Liver (tissue), 9 donors: Measurements from ENCODE around the gene CHKB. TPM values are rescaled to one million over a fixed set of nuclear protein-coding genes. Genes with fewer than 3 reads are reported as not detected.

Source experiments
- DNase-seq: peaks from one replicate; pipeline ENCODE4 v3.0.0-alpha.2; 2017; ENCODE audit warnings: low spot score
- H3K27ac ChIP-seq, 2 donors: one replicate each; pipeline ENCODE4 v1.7.0; 2013; ENCODE audit warnings: inconsistent platforms in 2 of 2, low read length in 2 of 2, control low read depth in 1 of 2, low read depth in 1 of 2, mild to moderate bottlenecking in 1 of 2
- H3K27me3 ChIP-seq, 4 donors: one replicate each; pipeline versions ENCODE4 v1.6.1 to v1.7.0; 2013; ENCODE audit warnings: low read length in 3 of 4, inconsistent platforms in 1 of 4, mild to moderate bottlenecking in 1 of 4, moderate library complexity in 1 of 4; ENCODE audit not compliant: control insufficient read depth in 4 of 4, insufficient read depth in 4 of 4
- H3K36me3 ChIP-seq, 4 donors: one replicate each; pipeline versions ENCODE4 v1.6.1 to v1.7.0; 2013; ENCODE audit warnings: low read length in 3 of 4, mild to moderate bottlenecking in 3 of 4, low read depth in 1 of 4, moderate library complexity in 1 of 4; ENCODE audit not compliant: control insufficient read depth in 4 of 4, insufficient read depth in 3 of 4
- H3K4me1 ChIP-seq, 4 donors: one replicate each; pipeline versions ENCODE4 v1.6.1 to v1.7.0; 2013; ENCODE audit warnings: low read length in 3 of 4, mild to moderate bottlenecking in 3 of 4, moderate library complexity in 1 of 4; ENCODE audit not compliant: control insufficient read depth in 4 of 4, insufficient read depth in 4 of 4
- H3K4me3 ChIP-seq, 3 donors: one replicate each; pipeline versions ENCODE4 v1.6.1 to v1.7.0; 2013; ENCODE audit warnings: low read length in 3 of 3, control low read depth in 1 of 3, low read depth in 1 of 3, mild to moderate bottlenecking in 1 of 3
- H3K9ac ChIP-seq, 2 donors: one replicate each; pipeline ENCODE4 v1.7.0; 2013; ENCODE audit warnings: low read length in 2 of 2, mild to moderate bottlenecking in 2 of 2, moderate library complexity in 2 of 2, control low read depth in 1 of 2, low read depth in 1 of 2
- H3K9me3 ChIP-seq, 4 donors: one replicate each; pipeline versions ENCODE4 v1.6.1 to v1.7.0; 2013; ENCODE audit warnings: low read length in 3 of 4; ENCODE audit not compliant: control insufficient read depth in 4 of 4
- ATF3 ChIP-seq: IDR thresholded peaks from 2 replicates; pipeline ENCODE4 v1.6.1; 2016; ENCODE audit warnings: antibody characterized with exemption
- CTCF ChIP-seq: fragments of 150-350 bp; IDR thresholded peaks from 2 replicates; pipeline ENCODE4 v1.5.1; 2017; ENCODE audit warnings: improper control_type of control experiment, low read depth, low read length; ENCODE audit not compliant: missing input control
- EGR1 ChIP-seq, 2 donors: IDR thresholded peaks; 2 replicates each; pipeline ENCODE4 v1.6.1; 2016 to 2018; ENCODE audit warnings: antibody characterized with exemption in 2 of 2, low read depth in 2 of 2
- FOXA2 ChIP-seq: IDR thresholded peaks from 2 replicates; pipeline ENCODE4 v1.6.1; 2016; ENCODE audit warnings: antibody characterized with exemption
- GABPA ChIP-seq, 2 donors: IDR thresholded peaks in 1 of 2; conservative IDR thresholded peaks in 1 of 2; 2 replicates each; pipeline ENCODE4 v1.6.1; 2016; ENCODE audit warnings: antibody characterized with exemption in 2 of 2, mild to moderate bottlenecking in 1 of 2, moderate library complexity in 1 of 2
- HNF4A ChIP-seq, 2 donors: conservative IDR thresholded peaks; 2 replicates each; pipeline ENCODE4 v1.6.1; 2016; ENCODE audit warnings: antibody characterized with exemption in 2 of 2, mild to moderate bottlenecking in 2 of 2
- HNF4G ChIP-seq: IDR thresholded peaks from 2 replicates; pipeline ENCODE4 v1.6.1; 2016; ENCODE audit warnings: antibody characterized with exemption
- JUND ChIP-seq, 2 donors: IDR thresholded peaks; 2 replicates each; pipeline ENCODE4 v1.6.1; 2016; ENCODE audit warnings: antibody characterized with exemption in 2 of 2
- MAX ChIP-seq: IDR thresholded peaks from 2 replicates; pipeline ENCODE4 v1.6.1; 2016; ENCODE audit warnings: antibody characterized with exemption
- RAD21 ChIP-seq, 2 donors: IDR thresholded peaks; 2 replicates each; pipeline ENCODE4 v1.6.1; 2016; ENCODE audit warnings: antibody characterized with exemption in 2 of 2, mild to moderate bottlenecking in 2 of 2
- REST ChIP-seq: IDR thresholded peaks from 2 replicates; pipeline ENCODE4 v1.6.1; 2016; ENCODE audit warnings: antibody characterized with exemption, mild to moderate bottlenecking
- RXRA ChIP-seq, 2 donors: IDR thresholded peaks; 2 replicates each; pipeline ENCODE4 v1.6.1; 2017 to 2018; ENCODE audit warnings: antibody characterized with exemption in 2 of 2, mild to moderate bottlenecking in 1 of 2
- SP1 ChIP-seq: IDR thresholded peaks from 2 replicates; pipeline ENCODE4 v1.6.1; 2018; ENCODE audit warnings: antibody characterized with exemption, mild to moderate bottlenecking
- TAF1 ChIP-seq: conservative IDR thresholded peaks from 2 replicates; pipeline ENCODE4 v1.6.1; 2016; ENCODE audit warnings: antibody characterized with exemption, mild to moderate bottlenecking
- YY1 ChIP-seq: IDR thresholded peaks from 2 replicates; pipeline ENCODE4 v1.6.1; 2016; ENCODE audit warnings: antibody characterized with exemption, mild to moderate bottlenecking
- WGBS: extraction: QIAGEN DNeasy Blood & Tissue Kit; methylation state at CpG from one replicate; pipeline ENCODE4 v1.1.7; 2013; 5-methylcytosine and 5-hydroxymethylcytosine counted together
- polyA plus RNA-seq, 2 donors: library from polyadenylated mRNA; stranded (reverse) in 1 of 2; unstranded in 1 of 2; fragments of 200-250 nt in 1 of 2; fragments of >200 nt in 1 of 2; fragmentation: Nextera tagmentation in 1 of 2; extraction: Ambion mirVana in 1 of 2; gene quantifications; one replicate each; pipeline versions ENCODE4 v1.2.1 to v1.2.3, GENCODE V29; 2013 to 2015
- total RNA-seq, 2 donors: library from RNA; depleted of rRNA; stranded (reverse); fragments of >200 nt; gene quantifications; one replicate each; pipeline ENCODE4 v1.2.3, GENCODE V29; 2014
- TF ChIP-seq, protein P1 (sequence below): IDR thresholded peaks from 2 replicates; pipeline ENCODE4 v1.6.1; 2016; ENCODE audit warnings: antibody characterized with exemption
- donor health status: healthy.
- donor health status: healthy.
- donor health status: healthy.
- donor health status: healthy.
- donor health status: healthy.

The CHKB gene
- total and polyA plus RNA-seq, 4 donors, result 17.9 to 24.2 (median 20.6) TPM

DNA sequence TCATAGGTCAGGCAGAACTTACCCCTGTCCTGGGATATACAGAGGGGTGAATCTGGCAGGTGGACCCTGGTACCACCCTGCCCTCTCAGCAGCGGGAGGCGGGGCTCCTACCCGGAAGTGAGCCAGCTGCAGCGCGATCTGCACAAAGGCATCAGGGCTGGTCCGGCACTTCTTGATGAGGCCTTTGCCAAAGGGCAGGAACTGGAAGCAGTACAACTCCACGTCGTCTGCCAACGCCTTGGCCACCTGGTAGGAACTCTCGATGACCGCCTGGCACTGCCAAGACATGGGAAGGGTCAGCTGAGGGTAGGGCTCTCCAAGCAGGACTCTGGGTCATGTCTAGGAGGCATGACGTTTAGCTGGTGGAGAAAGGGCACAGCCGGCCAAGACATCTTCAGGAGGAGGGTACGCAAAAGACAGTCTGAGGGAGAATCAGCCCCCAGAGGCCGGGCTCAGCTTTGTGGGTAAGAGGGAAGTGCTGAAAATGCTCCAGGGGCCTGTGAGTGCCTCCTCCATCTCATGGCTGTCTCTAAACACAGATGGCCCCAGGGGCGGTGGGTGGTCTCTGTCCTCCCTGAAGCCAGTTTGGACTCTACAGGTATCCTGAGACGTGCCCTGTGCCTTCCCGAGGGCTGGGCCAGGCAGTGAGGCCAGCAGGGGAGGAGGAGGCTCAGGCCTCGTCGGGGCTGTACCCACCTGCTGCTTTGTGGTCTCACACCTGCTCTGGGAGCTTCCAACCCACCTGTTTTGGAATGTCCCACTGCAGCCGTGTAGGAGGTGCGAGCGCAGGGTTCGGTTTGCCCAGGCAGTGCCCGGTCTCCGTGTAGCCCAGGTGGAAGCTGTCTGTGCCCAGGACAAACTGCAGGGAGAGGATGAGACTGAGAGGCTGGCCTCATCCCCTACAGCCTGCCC, 11.1 kb downstream of the CHKB start:
- peaks cover 10 to 35% (median 22%) of the 10 kb centered on the region in 4 donors for H3K4me1 ChIP-seq
- no peak overlapping the region for H3K9ac ChIP-seq
- no peak for DNase-seq
- peak overlapping the region in 1 of 2 donors; percentile 97 for H3K27ac ChIP-seq
- TF ChIP-seq RAD21 (IDR thresholded peaks at IDR 0.05), result no peak
- TF ChIP-seq JUND (IDR thresholded peaks at IDR 0.05), result no peak
- TF ChIP-seq CTCF, result no peak
- no peak for TF ChIP-seq SP1
- TF ChIP-seq REST, result no peak
- TF ChIP-seq, protein P1, sequence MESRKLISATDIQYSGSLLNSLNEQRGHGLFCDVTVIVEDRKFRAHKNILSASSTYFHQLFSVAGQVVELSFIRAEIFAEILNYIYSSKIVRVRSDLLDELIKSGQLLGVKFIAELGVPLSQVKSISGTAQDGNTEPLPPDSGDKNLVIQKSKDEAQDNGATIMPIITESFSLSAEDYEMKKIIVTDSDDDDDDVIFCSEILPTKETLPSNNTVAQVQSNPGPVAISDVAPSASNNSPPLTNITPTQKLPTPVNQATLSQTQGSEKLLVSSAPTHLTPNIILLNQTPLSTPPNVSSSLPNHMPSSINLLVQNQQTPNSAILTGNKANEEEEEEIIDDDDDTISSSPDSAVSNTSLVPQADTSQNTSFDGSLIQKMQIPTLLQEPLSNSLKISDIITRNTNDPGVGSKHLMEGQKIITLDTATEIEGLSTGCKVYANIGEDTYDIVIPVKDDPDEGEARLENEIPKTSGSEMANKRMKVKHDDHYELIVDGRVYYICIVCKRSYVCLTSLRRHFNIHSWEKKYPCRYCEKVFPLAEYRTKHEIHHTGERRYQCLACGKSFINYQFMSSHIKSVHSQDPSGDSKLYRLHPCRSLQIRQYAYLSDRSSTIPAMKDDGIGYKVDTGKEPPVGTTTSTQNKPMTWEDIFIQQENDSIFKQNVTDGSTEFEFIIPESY, result no peak
- TF ChIP-seq YY1, result no peak
- no peak for TF ChIP-seq HNF4A (conservative IDR thresholded peaks at IDR 0.05)
- no peak for TF ChIP-seq RXRA (IDR thresholded peaks at IDR 0.05)
- no peak for TF ChIP-seq GABPA (IDR thresholded peaks at IDR 0.05 in 1 of 2, conservative IDR thresholded peaks at IDR 0.05 in 1 of 2)
- no peak for TF ChIP-seq TAF1
- TF ChIP-seq ATF3, result no peak
- no peak overlapping the region for H3K4me3 ChIP-seq
- H3K9me3 ChIP-seq, result no peaks in the 10 kb centered on the region
- no peaks in the 10 kb centered on the region for H3K27me3 ChIP-seq
- peaks cover 0 to 17% (median 0%) of the 10 kb centered on the region in 4 donors for H3K36me3 ChIP-seq
- 85% methylated on average over 26 of the region's 26 CpGs for WGBS

GRCh38 chr22:50570861-50571260, 11.8 kb downstream of the CHKB start:
- no peaks in the 10 kb centered on the region for H3K9me3 ChIP-seq
- H3K27me3 ChIP-seq, result no peaks in the 10 kb centered on the region
- peak overlapping the region; percentile 96 to 97 for H3K27ac ChIP-seq
- peaks cover 0 to 17% (median 0%) of the 10 kb centered on the region in 4 donors for H3K36me3 ChIP-seq
- DNase-seq, result no peak
- H3K4me1 ChIP-seq, result peaks cover 10 to 35% (median 22%) of the 10 kb centered on the region in 4 donors
- no peak overlapping the region for H3K4me3 ChIP-seq
- WGBS, result 90% methylated on average over 12 of the region's 12 CpGs
- no peak overlapping the region for H3K9ac ChIP-seq
- no peak for TF ChIP-seq FOXA2
- no peak for TF ChIP-seq RAD21 (IDR thresholded peaks at IDR 0.05)
- no peak for TF ChIP-seq JUND (IDR thresholded peaks at IDR 0.05)
- TF ChIP-seq MAX, result no peak
- TF ChIP-seq, protein P1, result no peak
- TF ChIP-seq RXRA (IDR thresholded peaks at IDR 0.05), result no peak
- TF ChIP-seq ATF3, result no peak
- no peak for TF ChIP-seq EGR1 (IDR thresholded peaks at IDR 0.05; ENCODE audit: low read depth in 2 of 2)
- no peak for TF ChIP-seq GABPA (IDR thresholded peaks at IDR 0.05 in 1 of 2, conservative IDR thresholded peaks at IDR 0.05 in 1 of 2)
- TF ChIP-seq SP1, result no peak
- no peak for TF ChIP-seq HNF4G
